GM18499 (cell line): Measurements from ENCODE around the gene NDUFV1.
"Not testable (repeated sequence)": the region's sequence is repeated elsewhere in the genome, so short reads cannot be mapped to it uniquely, and the experiment has no call there.

Experiments used
- ATAC-seq: cut with Tn5 transposase; IDR thresholded peaks from one replicate; pipeline ENCODE4 v1.9.1; 2021; ENCODE audit warnings: moderate number of reproducible peaks; ENCODE audit not compliant: insufficient read depth, unreplicated experiment

Gene NDUFV1

GRCh38 chr11:67622905-67623304 is 16.2 kb downstream of the NDUFV1 start:
- not testable (repeated sequence) for ATAC-seq

- not testable (repeated sequence) for ATAC-seq
These were observed 17.1 kb downstream of the NDUFV1 start for GRCh38 chr11:67623795-67624194.

GRCh38 chr11:67626131-67626833 is 19.5 kb downstream of the NDUFV1 start:
- not testable (repeated sequence) for ATAC-seq

- no peak for ATAC-seq
These were observed 20.2 kb downstream of the NDUFV1 start for GRCh38 chr11:67626970-67627369.

GRCh38 chr11:67627441-67627811 is 20.7 kb downstream of the NDUFV1 start:
- no peak for ATAC-seq

- ATAC-seq, result no peak
These were observed 21.3 kb downstream of the NDUFV1 start for GRCh38 chr11:67627812-67628624.

- no peak for ATAC-seq
These were observed 22.1 kb downstream of the NDUFV1 start for GRCh38 chr11:67628710-67629385.

- ATAC-seq, result peak; percentile 29
These were observed 22.9 kb downstream of the NDUFV1 start, which contains the start of gene NUDT8 for GRCh38 chr11:67629386-67630227. NUDT8 (minus strand) TSS chr11:67629937; CDS start chr11:67629911, 26 bp downstream.

GRCh38 chr11:67630228-67630942 is 23.6 kb downstream of the NDUFV1 start:
- peak; percentile 30 for ATAC-seq

- ATAC-seq, result no peak
These were observed 24.2 kb downstream of the NDUFV1 start for GRCh38 chr11:67630943-67631331.

GRCh38 chr11:67631411-67631810 is 24.7 kb downstream of the NDUFV1 start:
- no peak for ATAC-seq

GRCh38 chr11:67631853-67632174 is 25.1 kb downstream of the NDUFV1 start:
- no peak for ATAC-seq

- no peak for ATAC-seq
These were observed 25.6 kb downstream of the NDUFV1 start for GRCh38 chr11:67632175-67632981.

GRCh38 chr11:67632982-67633755 is 26.4 kb downstream of the NDUFV1 start:
- no peak for ATAC-seq

- ATAC-seq, result no peak
These were observed 27.1 kb downstream of the NDUFV1 start for GRCh38 chr11:67633758-67634365.

GRCh38 chr11:67634366-67635230 is 27.9 kb downstream of the NDUFV1 start:
- ATAC-seq, result no peak

- ATAC-seq, result no peak
These were observed 28.4 kb downstream of the NDUFV1 start for GRCh38 chr11:67635231-67635521.
